Epithelial cell of proximal tubule (primary cell): ENCODE data around the gene PGM2. TPM values are rescaled to one million over a fixed set of nuclear protein-coding genes. Genes with fewer than 3 reads are reported as not detected.

ENCODE experiments used
- DNase-seq: peaks from one replicate; pipeline ENCODE4 v3.0.0-alpha.2; 2011; ENCODE audit warnings: low read depth
- H3K4me3 ChIP-seq: 2 replicates; pipeline ENCODE4 v1.5.1; 2011; ENCODE audit warnings: low read depth, mild to moderate bottlenecking, low read length
- total RNA-seq: library from RNA; depleted of rRNA; stranded (reverse); fragments of >200 nt; gene quantifications from 2 replicates; pipeline ENCODE4 v1.2.3, GENCODE V29; 2015
- TF ChIP-seq, protein P1 (sequence below): conservative IDR thresholded peaks from 2 replicates; pipeline ENCODE4 v1.5.1; 2012; ENCODE audit warnings: low read depth, mild to moderate bottlenecking, low read length

PGM2 gene
- total RNA-seq, 1 donor from 2014 or later, result 27.4 TPM

DNA sequence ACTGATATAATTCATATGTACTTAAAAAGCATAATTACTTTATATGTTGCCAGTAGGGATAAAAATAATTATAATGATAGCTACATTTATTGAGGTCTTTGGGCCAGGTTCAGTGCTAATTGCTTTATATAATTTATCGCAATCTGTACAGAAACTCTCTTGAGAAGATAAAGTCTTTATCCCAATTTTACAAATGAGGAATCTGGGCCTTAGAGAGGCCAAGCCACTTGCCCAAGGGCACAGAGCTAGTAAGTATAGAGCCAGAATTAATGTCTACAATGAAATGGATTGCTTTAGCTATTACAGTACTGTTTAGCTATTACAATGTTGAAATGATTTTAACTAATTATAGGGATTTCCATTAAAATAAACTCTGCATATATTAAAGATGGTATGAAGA, 33.8 kb downstream of the PGM2 start:
- no peak for DNase-seq
- TF ChIP-seq, protein P1, sequence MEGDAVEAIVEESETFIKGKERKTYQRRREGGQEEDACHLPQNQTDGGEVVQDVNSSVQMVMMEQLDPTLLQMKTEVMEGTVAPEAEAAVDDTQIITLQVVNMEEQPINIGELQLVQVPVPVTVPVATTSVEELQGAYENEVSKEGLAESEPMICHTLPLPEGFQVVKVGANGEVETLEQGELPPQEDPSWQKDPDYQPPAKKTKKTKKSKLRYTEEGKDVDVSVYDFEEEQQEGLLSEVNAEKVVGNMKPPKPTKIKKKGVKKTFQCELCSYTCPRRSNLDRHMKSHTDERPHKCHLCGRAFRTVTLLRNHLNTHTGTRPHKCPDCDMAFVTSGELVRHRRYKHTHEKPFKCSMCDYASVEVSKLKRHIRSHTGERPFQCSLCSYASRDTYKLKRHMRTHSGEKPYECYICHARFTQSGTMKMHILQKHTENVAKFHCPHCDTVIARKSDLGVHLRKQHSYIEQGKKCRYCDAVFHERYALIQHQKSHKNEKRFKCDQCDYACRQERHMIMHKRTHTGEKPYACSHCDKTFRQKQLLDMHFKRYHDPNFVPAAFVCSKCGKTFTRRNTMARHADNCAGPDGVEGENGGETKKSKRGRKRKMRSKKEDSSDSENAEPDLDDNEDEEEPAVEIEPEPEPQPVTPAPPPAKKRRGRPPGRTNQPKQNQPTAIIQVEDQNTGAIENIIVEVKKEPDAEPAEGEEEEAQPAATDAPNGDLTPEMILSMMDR, result no peak
- H3K4me3 ChIP-seq, result no peak overlapping the region

DNA sequence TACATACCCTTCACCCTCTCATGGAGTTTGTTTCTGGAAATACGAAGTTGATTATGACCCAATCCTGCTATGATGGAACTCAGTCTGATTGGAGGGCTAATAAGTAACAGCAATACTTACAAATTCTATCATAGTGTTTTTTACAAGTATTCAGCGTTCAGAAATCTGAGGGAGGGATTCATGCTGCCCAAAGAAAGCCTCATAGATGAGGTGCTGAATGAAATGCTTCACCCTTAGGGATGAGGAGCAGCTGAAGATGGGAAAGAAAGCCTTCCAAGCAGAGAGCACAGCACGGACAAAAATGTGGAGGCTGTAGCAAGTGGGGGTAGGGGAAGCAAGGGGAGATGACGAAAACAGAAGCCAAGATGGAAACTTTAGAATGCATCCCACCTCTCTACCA, 36.5 kb downstream of the PGM2 start:
- TF ChIP-seq, protein P1, result no peak
- DNase-seq, result no peak
- no peak overlapping the region for H3K4me3 ChIP-seq

GRCh38 chr4:37864786-37865185, 38.3 kb downstream of the PGM2 start:
- TF ChIP-seq, protein P1, result no peak
- no peak for DNase-seq
- no peak overlapping the region for H3K4me3 ChIP-seq

- H3K4me3 ChIP-seq, result no peak overlapping the region
- DNase-seq, result no peak
- TF ChIP-seq, protein P1, result no peak
These were observed 39.0 kb downstream of the PGM2 start for GRCh38 chr4:37865450-37865849.

DNA sequence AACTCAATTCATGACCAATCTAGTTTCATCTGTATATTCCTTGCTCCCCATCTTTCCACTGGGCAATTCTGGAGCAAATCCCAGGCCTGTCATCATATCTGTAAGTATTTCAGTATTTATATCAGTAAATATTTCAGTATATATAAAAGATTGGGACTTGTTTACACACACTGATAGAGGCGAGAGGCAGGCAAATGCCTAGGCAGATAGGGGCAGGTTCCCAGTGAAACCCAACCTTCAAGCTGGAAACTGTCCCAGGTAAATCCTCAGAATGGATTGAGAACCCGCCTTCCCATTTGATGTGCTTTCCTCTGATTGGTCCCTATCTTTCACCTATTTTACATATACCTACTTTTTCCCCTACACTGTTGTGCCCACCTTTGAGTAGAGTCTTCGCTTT, 40.6 kb downstream of the PGM2 start:
- DNase-seq, result no peak
- H3K4me3 ChIP-seq, result no peak overlapping the region
- TF ChIP-seq, protein P1, result no peak

DNA sequence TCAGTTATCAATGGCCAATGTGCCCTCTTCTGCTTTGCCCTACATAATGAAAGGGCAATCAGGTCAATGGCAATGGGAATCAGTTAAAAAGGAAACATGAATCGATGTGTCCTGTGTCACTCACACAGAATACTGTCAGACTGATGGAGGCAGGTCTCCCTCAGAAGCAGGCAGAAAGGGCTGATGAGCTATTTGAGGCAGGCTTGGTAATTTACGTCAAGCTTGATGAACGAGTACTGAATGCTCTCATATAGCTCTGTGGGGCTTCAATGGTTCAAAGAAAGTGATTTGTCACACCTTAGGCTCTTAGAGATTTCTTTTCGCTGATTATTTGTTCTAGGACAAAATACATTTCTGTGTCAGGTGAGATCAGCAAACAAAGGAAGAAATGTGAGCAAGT, 41.8 kb downstream of the PGM2 start:
- TF ChIP-seq, protein P1, result no peak
- no peak for DNase-seq
- no peak overlapping the region for H3K4me3 ChIP-seq

- TF ChIP-seq, protein P1, result no peak
- H3K4me3 ChIP-seq, result no peak overlapping the region
- DNase-seq, result no peak
These were observed 46.0 kb downstream of the PGM2 start for GRCh38 chr4:37872310-37872988.
